B cell (primary cell): Measurements from ENCODE around the gene PIGT. TPM values are rescaled to one million over a fixed set of nuclear protein-coding genes. Genes with fewer than 3 reads are reported as not detected.

Experiments
- ATAC-seq: fragments of 200-7000 bp; cut with Tn5 transposase; one replicate; pipeline ENCODE4 v1.10.0; 2021; ENCODE audit warnings: low read depth, mild to moderate bottlenecking, moderate number of reproducible peaks, moderate library complexity
- CTCF ChIA-PET: fragments of 350-600 bp; sonication (Branson Sonifier 250); formaldehyde crosslinking; loops from one replicate; lab custom pipeline; 2021; ENCODE audit warnings: antibody characterized with exemption, inconsistent platforms; lab: Charles Lee
- POLR2A ChIA-PET: fragments of 350-600 bp; sonication (Branson Sonifier 250); formaldehyde crosslinking; loops from one replicate; lab custom pipeline; 2021; ENCODE audit warnings: antibody characterized with exemption; lab: Charles Lee
- DNase-seq: peaks from one replicate; pipeline ENCODE4 v3.0.0; 2013
- H2AFZ ChIP-seq: 2 replicates; pipeline ENCODE4 v1.6.1; 2012; ENCODE audit warnings: mild to moderate bottlenecking, low read depth, low read length; ENCODE audit not compliant: insufficient read depth, poor library complexity, severe bottlenecking
- H3K27ac ChIP-seq, 2 donors: 1 replicate in 1 of 2; 2 replicates in 1 of 2; pipeline ENCODE4 v1.5.1; 2012 to 2013; ENCODE audit warnings: low read length in 2 of 2, mild to moderate bottlenecking in 2 of 2, moderate library complexity in 1 of 2
- H3K27me3 ChIP-seq, 4 experiments: fragments of 200-600 bp in 1 of 4; sonication (generic) in 1 of 4; replicated peaks in 1 of 4; 1 replicate in 2 of 4; 2 replicates in 2 of 4; pipeline versions ENCODE4 v1.6.1 to v1.7.0; 2013 to 2016; ENCODE audit warnings: low read length in 3 of 4, mild to moderate bottlenecking in 2 of 4, mixed read lengths in 1 of 4, moderate library complexity in 1 of 4; ENCODE audit not compliant: insufficient read depth in 4 of 4, control insufficient read depth in 3 of 4; ENCODE audit errors: control extremely low read depth in 1 of 4
- H3K36me3 ChIP-seq, 2 experiments: replicated peaks in 1 of 2; 1 replicate in 1 of 2; 2 replicates in 1 of 2; pipeline versions ENCODE4 v1.6.1 to v1.7.1; 2013; ENCODE audit warnings: low read length in 1 of 2; ENCODE audit not compliant: insufficient read depth in 2 of 2, control insufficient read depth in 1 of 2; ENCODE audit errors: control extremely low read depth in 1 of 2, extremely low read depth in 1 of 2
- H3K4me1 ChIP-seq, 2 donors: fragments of 200-600 bp in 1 of 2; sonication (generic) in 1 of 2; 1 replicate in 1 of 2; 2 replicates in 1 of 2; pipeline versions ENCODE4 v1.5.1 to v1.6.1; 2013 to 2017; ENCODE audit warnings: low read length in 2 of 2; ENCODE audit not compliant: control insufficient read depth in 2 of 2, insufficient read depth in 2 of 2
- H3K4me2 ChIP-seq: replicated peaks from 2 replicates; pipeline ENCODE3; 2012; ENCODE audit warnings: mild to moderate bottlenecking, low read depth, low read length; ENCODE audit not compliant: poor library complexity, severe bottlenecking
- H3K4me3 ChIP-seq, 5 experiments: fragments of 200-600 bp in 1 of 5; sonication (generic) in 1 of 5; 1 replicate in 3 of 5; 2 replicates in 2 of 5; pipeline versions ENCODE4 v1.5.1 to v1.7.0; 2011 to 2016; ENCODE audit warnings: low read length in 4 of 5, mild to moderate bottlenecking in 4 of 5, low read depth in 2 of 5, control low read depth in 1 of 5, moderate library complexity in 1 of 5; ENCODE audit not compliant: insufficient read depth in 1 of 5; ENCODE audit errors: control extremely low read depth in 1 of 5, extremely low read depth in 1 of 5
- H3K79me2 ChIP-seq: fragments of 200-600 bp; sonication (generic); one replicate; pipeline ENCODE4 v1.6.0; 2016; ENCODE audit warnings: low read length; ENCODE audit not compliant: control insufficient read depth, insufficient read depth
- H3K9ac ChIP-seq: fragments of 200-600 bp; sonication (generic); 2 replicates; pipeline ENCODE4 v1.6.1; 2017; ENCODE audit warnings: mild to moderate bottlenecking, low read length, moderate library complexity
- H3K9me3 ChIP-seq, 3 donors: one replicate each; pipeline versions ENCODE4 v1.6.1 to v1.7.1; 2013; ENCODE audit warnings: low read length in 2 of 3; ENCODE audit not compliant: control insufficient read depth in 2 of 3, insufficient read depth in 1 of 3; ENCODE audit errors: control extremely low read depth in 1 of 3
- H4K20me1 ChIP-seq: 2 replicates; pipeline ENCODE4 v1.6.0; 2012; ENCODE audit warnings: mild to moderate bottlenecking, low read length; ENCODE audit not compliant: insufficient read depth, control insufficient read depth, poor library complexity, severe bottlenecking
- H3K27ac Mint-ChIP-seq: one replicate; pipeline ENCODE4 v1.8.0; 2021; ENCODE audit warnings: mixed read lengths
- H3K27me3 Mint-ChIP-seq: one replicate; pipeline ENCODE4 v1.8.0; 2021; ENCODE audit warnings: mixed read lengths
- H3K4me1 Mint-ChIP-seq: one replicate; pipeline ENCODE4 v1.8.0; 2021; ENCODE audit warnings: mixed read lengths
- H3K4me3 Mint-ChIP-seq: one replicate; pipeline ENCODE4 v1.8.0; 2021; ENCODE audit warnings: mixed read lengths
- H3K9me3 Mint-ChIP-seq: one replicate; pipeline ENCODE4 v1.8.0; 2022; ENCODE audit warnings: mixed read lengths; ENCODE audit not compliant: insufficient read depth
- EZH2 ChIP-seq: IDR thresholded peaks from 2 replicates; pipeline ENCODE4 v1.6.1; 2012; ENCODE audit warnings: borderline replicate concordance, low read depth, mild to moderate bottlenecking, moderate library complexity, low read length; ENCODE audit not compliant: insufficient read depth, poor library complexity, severe bottlenecking
- WGBS: methylation state at CpG from one replicate; pipeline ENCODE4 v1.1.5; 2013; ENCODE audit warnings: missing lambda C conversion rate; ENCODE audit not compliant: insufficient coverage; 5-methylcytosine and 5-hydroxymethylcytosine counted together
- intact Hi-C: fragments of 100-400 bp; cut with micrococcal nuclease; formaldehyde crosslinking; loops from one replicate; pipeline ENCODE4 v1.10.0; 2022
- polyA plus RNA-seq: library from polyadenylated mRNA; depleted of rRNA; stranded (reverse); fragments of >200 nt; gene quantifications from 2 replicates; pipeline ENCODE4 v1.2.3, GENCODE V29; 2012
- total RNA-seq, 2 donors: library from RNA; stranded (reverse); fragments of 120-200 nt in 1 of 2; gene quantifications; 1 replicate in 1 of 2; 2 replicates in 1 of 2; pipeline versions ENCODE4 v1.2.3 to v1.2.4, GENCODE V29; 2013 to 2022
- TF ChIP-seq, protein P1 (sequence below): fragments of 200-600 bp; IDR thresholded peaks from one replicate; pipeline ENCODE4 v1.8.0; 2022; ENCODE audit warnings: antibody characterized with exemption, mild to moderate bottlenecking

The PIGT gene
- total and polyA plus RNA-seq, 2 donors (not counting 1 experiment from before 2014, with no cell fraction given) = 51.6 to 106 TPM

DNA sequence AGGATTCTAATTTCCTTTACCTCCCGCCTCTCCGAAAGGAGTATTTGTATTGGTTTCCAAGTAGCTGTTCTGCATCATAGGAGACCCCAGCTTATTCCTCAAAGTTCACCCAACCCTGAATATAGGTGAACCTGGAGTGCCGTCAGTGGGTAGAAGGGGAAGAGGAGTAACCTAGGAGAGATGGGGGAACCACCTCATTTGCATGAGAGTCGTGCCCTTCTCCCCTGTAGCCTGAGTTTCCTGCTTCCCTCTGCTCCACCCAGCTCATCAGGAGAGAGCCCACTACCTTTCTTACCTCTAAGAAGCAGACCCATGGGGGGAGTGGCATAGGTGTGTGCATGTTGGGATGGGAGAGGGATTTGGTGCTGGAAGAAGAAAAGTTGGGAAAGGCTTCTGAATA is 36.3 kb downstream of the PIGT start:
- Mint-ChIP-seq H3K4me1 (peaks cover 17% of the 10 kb centered on the region), H3K27me3 (peaks cover 3% of the 10 kb centered on the region), H3K27ac (no peak overlapping the region), H3K9me3 (no peaks in the 10 kb centered on the region), H3K4me3 (peak overlapping the region; percentile 44)
- no peaks in the 10 kb centered on the region for H3K9me3 ChIP-seq
- WGBS = no CpG with 5 or more reads among the region's 4 CpGs
- no peak overlapping the region for H2AFZ ChIP-seq
- no peaks in the 10 kb centered on the region for H3K36me3 ChIP-seq
- ATAC-seq (peak; percentile 53), DNase-seq (peak; percentile 52)
- no peak overlapping the region for H3K27ac ChIP-seq
- H3K27me3 ChIP-seq = peaks cover 0 to 5% (median 0%) of the 10 kb centered on the region in 4 experiments
- H4K20me1 ChIP-seq = no peaks in the 10 kb centered on the region
- no peak overlapping the region for H3K9ac ChIP-seq
- no peak for TF ChIP-seq EZH2
- TF ChIP-seq, protein P1, sequence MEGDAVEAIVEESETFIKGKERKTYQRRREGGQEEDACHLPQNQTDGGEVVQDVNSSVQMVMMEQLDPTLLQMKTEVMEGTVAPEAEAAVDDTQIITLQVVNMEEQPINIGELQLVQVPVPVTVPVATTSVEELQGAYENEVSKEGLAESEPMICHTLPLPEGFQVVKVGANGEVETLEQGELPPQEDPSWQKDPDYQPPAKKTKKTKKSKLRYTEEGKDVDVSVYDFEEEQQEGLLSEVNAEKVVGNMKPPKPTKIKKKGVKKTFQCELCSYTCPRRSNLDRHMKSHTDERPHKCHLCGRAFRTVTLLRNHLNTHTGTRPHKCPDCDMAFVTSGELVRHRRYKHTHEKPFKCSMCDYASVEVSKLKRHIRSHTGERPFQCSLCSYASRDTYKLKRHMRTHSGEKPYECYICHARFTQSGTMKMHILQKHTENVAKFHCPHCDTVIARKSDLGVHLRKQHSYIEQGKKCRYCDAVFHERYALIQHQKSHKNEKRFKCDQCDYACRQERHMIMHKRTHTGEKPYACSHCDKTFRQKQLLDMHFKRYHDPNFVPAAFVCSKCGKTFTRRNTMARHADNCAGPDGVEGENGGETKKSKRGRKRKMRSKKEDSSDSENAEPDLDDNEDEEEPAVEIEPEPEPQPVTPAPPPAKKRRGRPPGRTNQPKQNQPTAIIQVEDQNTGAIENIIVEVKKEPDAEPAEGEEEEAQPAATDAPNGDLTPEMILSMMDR = no peak
- H3K79me2 ChIP-seq = no peaks in the 10 kb centered on the region
- H3K4me1 ChIP-seq = peaks cover 12 to 16% of the 10 kb centered on the region in 2 donors
- H3K4me3 ChIP-seq = no peak overlapping the region
- intact Hi-C loops = loop anchor here (10.0 kb wide), 1 partner anchor 323 kb away; no protein-coding TSS in a partner anchor
- POLR2A ChIA-PET = no interaction called here
- CTCF ChIA-PET = interaction anchor here (1.4 to 7.8 kb wide), 9 partner anchors 9 to 318 kb away, joined by 4 to 79 read pairs (median 11); partner anchors contain the start of gene SYS1
- H3K4me2 ChIP-seq = peak overlapping the region; percentile 51

DNA sequence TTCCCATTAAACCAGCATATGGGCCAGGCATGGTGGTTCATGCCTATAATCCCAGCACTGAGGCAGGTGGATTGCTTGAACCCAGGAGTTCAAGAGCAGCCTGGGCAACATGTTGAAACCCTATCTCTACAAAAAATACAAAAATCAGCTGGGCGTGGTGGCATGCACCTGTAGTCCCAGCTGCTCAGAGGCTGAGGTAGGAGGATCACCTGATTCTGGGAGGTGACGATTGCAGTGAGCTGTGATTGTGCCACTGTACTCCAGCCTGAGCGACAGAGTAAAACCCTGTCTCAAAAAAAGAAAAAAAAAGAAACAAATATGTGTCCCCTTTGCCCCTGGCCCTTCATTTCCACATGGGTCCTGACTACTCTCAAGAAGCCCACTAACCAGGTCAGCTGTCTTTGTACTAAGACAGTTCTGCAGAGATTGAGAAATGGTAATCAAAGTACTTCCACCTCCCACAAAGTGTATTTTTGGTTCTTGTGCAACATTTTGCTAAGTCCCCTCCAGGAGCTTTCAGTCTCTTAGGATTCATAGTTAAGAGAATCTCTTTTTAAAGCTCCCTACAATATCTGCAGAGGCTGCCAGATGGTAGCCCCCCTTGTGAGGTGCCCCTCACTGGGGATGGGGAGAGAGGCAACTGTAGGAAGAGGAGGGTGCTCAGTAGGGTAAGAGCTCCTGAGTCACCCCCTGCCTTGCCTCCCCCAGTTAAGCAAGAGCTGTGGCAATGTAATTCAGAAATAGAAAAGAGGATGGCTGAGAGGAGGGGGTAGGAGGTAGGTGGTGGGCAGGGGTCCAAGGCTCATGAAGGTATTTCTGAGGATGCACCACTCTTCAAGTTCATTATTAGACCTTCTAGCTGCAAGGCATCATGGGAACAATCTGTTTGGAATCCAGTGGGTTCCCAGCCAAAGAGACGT is 37.1 kb downstream of the PIGT start:
- Mint-ChIP-seq H3K4me3 (no peak overlapping the region), H3K9me3 (no peaks in the 10 kb centered on the region), H3K27ac (no peak overlapping the region), H3K27me3 (peaks cover 7% of the 10 kb centered on the region), H3K4me1 (peaks cover 17% of the 10 kb centered on the region)
- Histone ChIP-seq H4K20me1 (no peaks in the 10 kb centered on the region), H3K4me1 (peaks cover 12 to 16% of the 10 kb centered on the region in 2 donors), H3K4me3 (no peak overlapping the region), H3K36me3 (no peaks in the 10 kb centered on the region), H3K27ac (no peak overlapping the region), H3K79me2 (no peaks in the 10 kb centered on the region), H3K9me3 (no peaks in the 10 kb centered on the region), H3K4me2 (peak overlapping the region; percentile 51), H3K27me3 (peaks cover 0 to 5% (median 0%) of the 10 kb centered on the region in 4 experiments), H2AFZ (no peak overlapping the region), H3K9ac (no peak overlapping the region)
- no peak for DNase-seq
- intact Hi-C loops = loop anchor here (10.0 kb wide), 1 partner anchor 322 kb away; no protein-coding TSS in a partner anchor
- CTCF ChIA-PET = interaction anchor here (1.4 to 7.8 kb wide), 9 partner anchors 9 to 318 kb away, joined by 4 to 79 read pairs (median 11); partner anchors contain the start of gene SYS1
- ATAC-seq = no peak
- POLR2A ChIA-PET = no interaction called here
- 70% methylated on average over 3 of the region's 4 CpGs for WGBS
- TF ChIP-seq EZH2 = no peak
- TF ChIP-seq, protein P1 = no peak
